Gastroesophageal sphincter (tissue), 4 donors: ENCODE data around the gene CALHM6. TPM values are rescaled to one million over a fixed set of nuclear protein-coding genes. Genes with fewer than 3 reads are reported as not detected.

Source experiments
- ATAC-seq: fragments of 150-250 bp; one replicate; pipeline ENCODE4 v1.9.1; 2016; ENCODE audit warnings: mild to moderate bottlenecking, moderate library complexity
- H3K27ac ChIP-seq, 4 donors: fragments of 200-600 bp; sonication (generic) in 3 of 4; 1 replicate in 3 of 4; 2 replicates in 1 of 4; pipeline ENCODE4 v1.5.1; 2016 to 2019
- H3K27me3 ChIP-seq: fragments of 200-600 bp; sonication (generic); one replicate; pipeline ENCODE4 v1.5.1; 2019
- H3K36me3 ChIP-seq, 2 donors: fragments of 200-600 bp; sonication (generic); one replicate each; pipeline ENCODE4 v1.5.1; 2019; ENCODE audit warnings: control low read depth in 1 of 2
- H3K4me1 ChIP-seq, 3 donors: fragments of 200-600 bp; sonication (generic); 1 replicate in 2 of 3; 2 replicates in 1 of 3; pipeline ENCODE4 v1.5.1; 2016 to 2019; ENCODE audit warnings: control low read depth in 2 of 3
- H3K4me3 ChIP-seq, 2 donors: fragments of 200-600 bp; sonication (generic); one replicate each; pipeline ENCODE4 v1.5.1; 2019; ENCODE audit warnings: mild to moderate bottlenecking in 1 of 2, moderate library complexity in 1 of 2
- H3K9me3 ChIP-seq, 3 donors: fragments of 200-600 bp; sonication (generic); one replicate each; pipeline ENCODE4 v1.5.1; 2017 to 2019; ENCODE audit warnings: control low read depth in 2 of 3
- CTCF ChIP-seq, 4 experiments: fragments of 200-600 bp in 2 of 4; fragments of 450-650 bp in 2 of 4; sonication (generic) in 1 of 4; IDR thresholded peaks; one replicate each; pipeline ENCODE4 v1.5.1; 2017 to 2019; ENCODE audit warnings: antibody characterized with exemption in 4 of 4, mild to moderate bottlenecking in 2 of 4, moderate library complexity in 2 of 4
- EP300 ChIP-seq: sonication (generic); formaldehyde crosslinking; IDR thresholded peaks from one replicate; pipeline ENCODE4 v1.6.1; 2017; ENCODE audit warnings: antibody characterized with exemption, mild to moderate bottlenecking
- POLR2A ChIP-seq, 2 donors: fragments of 450-650 bp; IDR thresholded peaks; one replicate each; pipeline ENCODE4 v1.6.1; 2017; ENCODE audit warnings: antibody characterized with exemption in 2 of 2, mild to moderate bottlenecking in 2 of 2, moderate library complexity in 1 of 2
- POLR2AphosphoS5 ChIP-seq: sonication (generic); formaldehyde crosslinking; IDR thresholded peaks from one replicate; pipeline ENCODE4 v1.6.1; 2017; ENCODE audit warnings: antibody characterized with exemption
- WGBS, 2 donors: methylation state at CpG; one replicate each; pipeline ENCODE4 v1.1.5; 2018; ENCODE audit warnings: low coverage in 1 of 2; 5-methylcytosine and 5-hydroxymethylcytosine counted together
- total RNA-seq, 4 donors: library from RNA; depleted of rRNA; stranded (reverse); fragments of >200 nt; gene quantifications; one replicate each; pipeline ENCODE4 v1.1.0, GENCODE V29; 2016

The CALHM6 gene
- total RNA-seq, 4 donors from 2014 or later: 0.50 to 6.9 (median 4.2) TPM; not detected in 1

GRCh38 chr6:116508527-116508926 lies 47.4 kb downstream of the CALHM6 start:
- TF ChIP-seq CTCF (IDR thresholded peaks at IDR 0.05) (no peak), EP300 (no peak), POLR2AphosphoS5 (no peak), POLR2A (IDR thresholded peaks at IDR 0.05) (no peak)
- Histone ChIP-seq H3K9me3 (no peaks in the 10 kb centered on the region), H3K36me3 (no peaks in the 10 kb centered on the region), H3K27me3 (no peaks in the 10 kb centered on the region), H3K4me3 (no peak overlapping the region), H3K27ac (no peak overlapping the region), H3K4me1 (peaks cover 0 to 20% (median 5%) of the 10 kb centered on the region in 3 donors)
- no peak for ATAC-seq

- Histone ChIP-seq H3K36me3 (peaks cover 0 to 7% of the 10 kb centered on the region in 2 donors), H3K27ac (peak within 1 kb of the TSS; percentile 82 to 90 (median 85)), H3K9me3 (no peaks in the 10 kb centered on the region), H3K4me3 (peak within 1 kb of the TSS; percentile 49 to 50), H3K27me3 (no peaks in the 10 kb centered on the region), H3K4me1 (peaks cover 0 to 27% (median 5%) of the 10 kb centered on the region in 3 donors)
- WGBS, 2 donors: 9 to 47% methylated on average over 5 to 6 of the region's 10 CpGs
- peak; percentile 92 for ATAC-seq
- no peak for TF ChIP-seq POLR2A (IDR thresholded peaks at IDR 0.05)
- TF ChIP-seq EP300: no peak
- TF ChIP-seq CTCF (IDR thresholded peaks at IDR 0.05): peak; percentile 49 to 74 (median 70)
- TF ChIP-seq POLR2AphosphoS5: peak; percentile 43
Observed at GRCh38 chr6:116511424-116512110, 50.4 kb downstream of the CALHM6 start, which contains the start of gene CALHM5. Gene CALHM5, plus strand, starts transcription at chr6:116511639. Its CDS starts 58 bp downstream, at chr6:116511697.

DNA sequence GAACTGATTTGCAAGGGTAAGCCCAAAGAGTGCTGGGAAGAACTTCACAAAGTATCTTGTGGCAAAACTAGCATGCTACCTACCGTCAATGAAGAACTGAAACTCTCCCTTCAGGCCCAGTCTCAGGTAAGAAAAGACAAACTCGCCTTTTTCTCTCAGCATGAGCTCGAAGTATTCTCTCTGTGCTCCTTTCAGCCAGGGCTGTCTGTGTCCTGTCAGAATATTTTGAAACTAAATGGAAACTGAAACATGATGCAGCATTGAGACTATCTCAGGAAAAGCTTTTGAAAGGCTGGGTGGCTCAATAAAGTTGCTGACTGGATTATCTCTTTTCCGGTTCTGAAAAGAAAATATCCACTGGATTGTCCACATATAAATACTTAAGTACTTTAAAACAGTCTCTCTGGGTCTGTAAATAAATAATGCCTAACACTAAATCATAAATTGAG lies 51.0 kb downstream of the CALHM6 start:
- TF ChIP-seq POLR2AphosphoS5 (no peak), EP300 (no peak), POLR2A (IDR thresholded peaks at IDR 0.05) (no peak), CTCF (IDR thresholded peaks at IDR 0.05) (no peak)
- ATAC-seq: peak; percentile 42
- H3K4me3 ChIP-seq: peak overlapping the region; percentile 49 to 50
- no peaks in the 10 kb centered on the region for H3K27me3 ChIP-seq
- H3K27ac ChIP-seq: peak overlapping the region; percentile 82 to 90 (median 85)
- 26 to 36% methylated on average over 4 of the region's 4 CpGs for WGBS, 2 donors
- peaks cover 0 to 27% (median 5%) of the 10 kb centered on the region in 3 donors for H3K4me1 ChIP-seq
- peaks cover 0 to 7% of the 10 kb centered on the region in 2 donors for H3K36me3 ChIP-seq
- H3K9me3 ChIP-seq: no peaks in the 10 kb centered on the region

GRCh38 chr6:116512734-116513133 lies 51.6 kb downstream of the CALHM6 start:
- peak overlapping the region; percentile 49 to 50 for H3K4me3 ChIP-seq
- H3K9me3 ChIP-seq: no peaks in the 10 kb centered on the region
- no peak for TF ChIP-seq POLR2A (IDR thresholded peaks at IDR 0.05)
- TF ChIP-seq CTCF (IDR thresholded peaks at IDR 0.05): no peak
- no peak for TF ChIP-seq EP300
- no peak for TF ChIP-seq POLR2AphosphoS5
- peak overlapping the region; percentile 82 to 90 (median 85) for H3K27ac ChIP-seq
- H3K4me1 ChIP-seq: peaks cover 0 to 27% (median 5%) of the 10 kb centered on the region in 3 donors
- H3K36me3 ChIP-seq: peaks cover 0 to 7% of the 10 kb centered on the region in 2 donors
- ATAC-seq: no peak
- no peaks in the 10 kb centered on the region for H3K27me3 ChIP-seq

Other genes with a start within 250 kb of the CALHM6 start
- 10 to 100 TPM; 19.1 to 28.5 (median 20.0) TPM for gene TSPYL4, start 207.3 kb upstream of the CALHM6 start, total RNA-seq
- 100 to 1,000 TPM in 3 of 4 donors, 10 to 100 TPM in 1; 99.3 to 105 (median 100) TPM for gene TSPYL1, start 181.4 kb upstream of the CALHM6 start, total RNA-seq
- 10 to 100 TPM; 26.3 to 45.4 (median 36.3) TPM for gene DSE, start 90.4 kb upstream of the CALHM6 start, total RNA-seq
- 1 to 10 TPM in 3 of 4 donors, under 1 TPM in 1; 0.81 to 6.0 (median 3.0) TPM for gene CALHM5, start 50.3 kb downstream of the CALHM6 start, total RNA-seq
- not detected for gene TRAPPC3L, start 84.3 kb downstream of the CALHM6 start, total RNA-seq
- gene CALHM4, start 92.4 kb downstream of the CALHM6 start, total RNA-seq: not detected
- gene RWDD1, start 110.1 kb downstream of the CALHM6 start, total RNA-seq: 10 to 100 TPM; 56.1 to 77.3 (median 60.3) TPM
- under 1 TPM in 2 of 4 donors, not detected in 2; 0.19 to 0.40 TPM for gene RSPH4A, start 155.1 kb downstream of the CALHM6 start, total RNA-seq
- 10 to 100 TPM in 2 of 4 donors, 1 to 10 TPM in 2; 6.1 to 17.0 (median 9.2) TPM for gene ZUP1, start 207.4 kb downstream of the CALHM6 start, total RNA-seq
- gene KPNA5, start 219.8 kb downstream of the CALHM6 start, total RNA-seq: 10 to 100 TPM in 3 of 4 donors, 1 to 10 TPM in 1; 9.8 to 16.8 (median 13.4) TPM